Natural killer cell (primary cell): ENCODE measurements around the gene RGS6. TPM values are rescaled to one million over a fixed set of nuclear protein-coding genes. Genes with fewer than 3 reads are reported as not detected.

Experiments used
- ATAC-seq, 3 donors: fragments of 150-1000 bp in 2 of 3; fragments of 200-7000 bp in 1 of 3; cut with Tn5 transposase; 1 replicate in 1 of 3; 2 replicates in 2 of 3; pipeline ENCODE4 v1.10.0; 2021; ENCODE audit warnings: mild to moderate bottlenecking in 2 of 3, moderate library complexity in 2 of 3
- DNase-seq, 2 donors: peaks; one replicate each; pipeline versions ENCODE4 v3.0.0 to v3.0.0-alpha.2; 2013 to 2021; ENCODE audit warnings: mixed read lengths in 1 of 2
- H3K27ac ChIP-seq: one replicate; pipeline ENCODE4 v1.5.1; 2013; ENCODE audit warnings: mild to moderate bottlenecking, low read length
- H3K27me3 ChIP-seq: one replicate; pipeline ENCODE4 v1.6.1; 2013; ENCODE audit warnings: low read length; ENCODE audit not compliant: control insufficient read depth, insufficient read depth
- H3K36me3 ChIP-seq: one replicate; pipeline ENCODE4 v1.6.1; 2013; ENCODE audit warnings: low read length; ENCODE audit not compliant: control insufficient read depth, insufficient read depth
- H3K4me1 ChIP-seq: one replicate; pipeline ENCODE4 v1.6.1; 2013; ENCODE audit warnings: low read length; ENCODE audit not compliant: control insufficient read depth, insufficient read depth
- H3K4me3 ChIP-seq: one replicate; pipeline ENCODE4 v1.5.1; 2013; ENCODE audit warnings: low read length
- H3K9me3 ChIP-seq: one replicate; pipeline ENCODE4 v1.6.1; 2013; ENCODE audit warnings: low read length; ENCODE audit not compliant: control insufficient read depth, insufficient read depth
- H3K27ac Mint-ChIP-seq, 2 donors: one replicate each; pipeline ENCODE4 v1.8.0; 2022; ENCODE audit warnings: mild to moderate bottlenecking in 2 of 2, mixed read lengths in 2 of 2, moderate library complexity in 1 of 2
- H3K27me3 Mint-ChIP-seq, 2 donors: one replicate each; pipeline ENCODE4 v1.8.0; 2022; ENCODE audit warnings: low read depth in 2 of 2, mixed read lengths in 2 of 2
- H3K36me3 Mint-ChIP-seq: one replicate; pipeline ENCODE4 v1.8.0; 2022; ENCODE audit warnings: mixed read lengths
- H3K4me1 Mint-ChIP-seq, 2 donors: one replicate each; pipeline ENCODE4 v1.8.0; 2022; ENCODE audit warnings: mixed read lengths in 2 of 2
- H3K4me3 Mint-ChIP-seq: one replicate; pipeline ENCODE4 v1.8.0; 2022; ENCODE audit warnings: mild to moderate bottlenecking, moderate library complexity, mixed read lengths
- H3K9me3 Mint-ChIP-seq, 2 donors: one replicate each; pipeline ENCODE4 v1.8.0; 2022; ENCODE audit warnings: mixed read lengths in 2 of 2
- WGBS: methylation state at CpG from one replicate; pipeline ENCODE4 v1.1.7; 2013; ENCODE audit warnings: missing lambda C conversion rate; ENCODE audit not compliant: insufficient coverage; 5-methylcytosine and 5-hydroxymethylcytosine counted together
- intact Hi-C: fragments of 100-400 bp; cut with micrococcal nuclease; formaldehyde crosslinking; loops from one replicate; pipeline ENCODE4 v1.14.2; 2022
- total RNA-seq, 4 donors: library from RNA; stranded (reverse); fragments of 120-200 nt in 1 of 4; gene quantifications; one replicate each; pipeline versions ENCODE4 v1.2.3 to v1.2.4, GENCODE V29; 2013 to 2022
- TF ChIP-seq, protein P1 (sequence below): fragments of 200-600 bp; IDR thresholded peaks from one replicate; pipeline ENCODE4 v1.8.0; 2022; ENCODE audit warnings: antibody characterized with exemption

RGS6 gene
- total RNA-seq, 3 donors from 2014 or later (not counting 1 experiment from before 2014, with no cell fraction given), result 0.75 to 1.4 TPM; not detected in 1

DNA sequence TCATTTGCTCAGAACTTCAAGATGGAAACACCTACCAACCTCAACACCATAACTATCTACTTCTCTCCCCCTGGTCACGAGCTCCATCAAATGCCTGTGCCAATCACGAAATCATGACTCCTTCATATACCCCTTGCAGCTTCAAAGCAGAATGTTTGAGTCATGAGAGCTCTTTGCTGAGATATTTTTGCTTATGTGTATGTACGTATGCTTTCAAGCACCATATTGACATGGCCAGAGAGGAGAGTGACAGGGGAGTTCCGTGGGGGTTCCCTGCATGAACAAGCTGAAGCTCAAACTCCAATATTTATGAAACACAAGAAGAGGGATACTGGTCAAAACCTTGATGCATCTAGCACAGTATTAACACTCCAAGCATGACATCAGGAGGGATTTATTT is 587.3 kb downstream of the RGS6 start:
- peak; percentile 27 to 57 (median 31) for ATAC-seq
- Mint-ChIP-seq H3K36me3 (peaks cover 14% of the 10 kb centered on the region), H3K27me3 (peaks cover 30 to 38% of the 10 kb centered on the region in 2 donors), H3K4me1 (peaks cover 74 to 79% of the 10 kb centered on the region in 2 donors), H3K4me3 (peak overlapping the region; percentile 31), H3K27ac (peak overlapping the region; percentile 73 to 82), H3K9me3 (no peaks in the 10 kb centered on the region)
- Histone ChIP-seq H3K9me3 (no peaks in the 10 kb centered on the region), H3K36me3 (no peaks in the 10 kb centered on the region), H3K4me1 (peaks cover 59% of the 10 kb centered on the region), H3K27me3 (peaks cover 2% of the 10 kb centered on the region), H3K27ac (peak overlapping the region; percentile 72), H3K4me3 (no peak overlapping the region)
- intact Hi-C loops, result loop anchor here (2.0 kb wide), 4 partner anchors 13 to 75 kb away; no protein-coding TSS in a partner anchor
- 16% methylated on average over 3 of the region's 4 CpGs for WGBS
- TF ChIP-seq, protein P1, sequence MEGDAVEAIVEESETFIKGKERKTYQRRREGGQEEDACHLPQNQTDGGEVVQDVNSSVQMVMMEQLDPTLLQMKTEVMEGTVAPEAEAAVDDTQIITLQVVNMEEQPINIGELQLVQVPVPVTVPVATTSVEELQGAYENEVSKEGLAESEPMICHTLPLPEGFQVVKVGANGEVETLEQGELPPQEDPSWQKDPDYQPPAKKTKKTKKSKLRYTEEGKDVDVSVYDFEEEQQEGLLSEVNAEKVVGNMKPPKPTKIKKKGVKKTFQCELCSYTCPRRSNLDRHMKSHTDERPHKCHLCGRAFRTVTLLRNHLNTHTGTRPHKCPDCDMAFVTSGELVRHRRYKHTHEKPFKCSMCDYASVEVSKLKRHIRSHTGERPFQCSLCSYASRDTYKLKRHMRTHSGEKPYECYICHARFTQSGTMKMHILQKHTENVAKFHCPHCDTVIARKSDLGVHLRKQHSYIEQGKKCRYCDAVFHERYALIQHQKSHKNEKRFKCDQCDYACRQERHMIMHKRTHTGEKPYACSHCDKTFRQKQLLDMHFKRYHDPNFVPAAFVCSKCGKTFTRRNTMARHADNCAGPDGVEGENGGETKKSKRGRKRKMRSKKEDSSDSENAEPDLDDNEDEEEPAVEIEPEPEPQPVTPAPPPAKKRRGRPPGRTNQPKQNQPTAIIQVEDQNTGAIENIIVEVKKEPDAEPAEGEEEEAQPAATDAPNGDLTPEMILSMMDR, result no peak
- peak in 1 of 2 donors; percentile 53 for DNase-seq

DNA sequence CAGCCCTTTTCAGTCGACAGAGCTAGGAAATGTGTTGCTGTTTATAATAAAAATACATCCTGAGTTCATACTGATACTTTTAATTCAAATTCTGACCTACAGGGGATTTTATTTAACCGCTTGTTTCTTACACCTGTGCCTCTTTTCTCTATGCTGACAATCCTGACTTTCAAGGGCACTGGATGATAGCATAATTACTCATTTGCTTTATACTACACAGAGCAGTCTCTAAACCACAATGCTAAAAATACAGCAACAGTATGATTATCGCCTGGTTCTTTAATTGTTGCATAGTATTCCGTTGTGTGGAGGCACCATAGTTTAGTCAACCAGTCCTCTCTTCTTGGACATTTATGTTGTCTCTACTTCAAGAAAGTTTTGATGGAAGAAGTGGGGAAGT is 588.8 kb downstream of the RGS6 start:
- Mint-ChIP-seq H3K4me3 (peak overlapping the region; percentile 43), H3K36me3 (peaks cover 14% of the 10 kb centered on the region), H3K27me3 (peaks cover 40 to 53% of the 10 kb centered on the region in 2 donors), H3K27ac (peak overlapping the region in 1 of 2 donors; percentile 73), H3K4me1 (peaks cover 87 to 93% of the 10 kb centered on the region in 2 donors), H3K9me3 (no peaks in the 10 kb centered on the region)
- ATAC-seq, result no peak
- no peak overlapping the region for H3K27ac ChIP-seq
- TF ChIP-seq, protein P1, result no peak
- H3K36me3 ChIP-seq, result no peaks in the 10 kb centered on the region
- peaks cover 2% of the 10 kb centered on the region for H3K27me3 ChIP-seq
- no peaks in the 10 kb centered on the region for H3K9me3 ChIP-seq
- intact Hi-C loops, result no loop called here
- DNase-seq, result no peak
- WGBS, result 68% methylated on average over 2 of the region's 4 CpGs
- peaks cover 70% of the 10 kb centered on the region for H3K4me1 ChIP-seq
- H3K4me3 ChIP-seq, result no peak overlapping the region

DNA sequence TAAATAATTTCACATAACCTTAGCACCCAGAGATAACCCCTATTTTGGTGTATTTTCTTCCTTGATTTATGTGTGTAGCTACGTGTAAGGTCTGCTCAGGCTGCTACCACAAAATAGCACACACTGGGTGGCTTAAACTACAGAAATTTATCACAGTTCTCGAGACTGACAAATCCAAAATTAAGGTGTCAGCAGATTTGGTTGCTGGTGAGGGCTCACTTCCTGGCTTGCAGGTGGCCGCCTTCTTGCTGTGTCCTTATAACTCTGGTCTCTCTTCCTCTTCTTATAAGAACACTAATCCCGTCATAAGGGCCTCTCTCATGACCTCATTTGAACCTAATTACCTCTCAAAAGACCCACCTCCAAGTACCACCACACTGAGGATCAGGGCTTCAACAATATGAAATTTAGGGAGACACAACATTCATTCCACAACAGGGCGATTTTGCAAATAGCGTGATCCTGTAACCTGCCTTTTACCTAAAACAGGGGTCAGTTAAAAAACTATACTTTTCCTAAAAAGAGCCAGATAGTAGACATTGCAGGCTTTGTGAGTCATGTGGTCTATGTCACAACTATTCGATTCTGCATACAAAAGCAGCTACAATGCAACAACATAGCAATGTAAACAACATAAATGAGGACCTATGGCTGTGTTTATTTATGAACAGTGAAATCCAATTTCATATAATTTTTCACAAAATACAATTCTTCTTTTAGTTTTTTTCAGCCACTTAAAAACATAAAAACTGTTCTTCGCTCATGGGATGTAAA is 589.9 kb downstream of the RGS6 start:
- Mint-ChIP-seq H3K36me3 (peaks cover 14% of the 10 kb centered on the region), H3K27ac (peak overlapping the region in 1 of 2 donors; percentile 35), H3K27me3 (peaks cover 39 to 52% of the 10 kb centered on the region in 2 donors), H3K4me1 (peaks cover 79 to 84% of the 10 kb centered on the region in 2 donors), H3K4me3 (peak overlapping the region; percentile 52), H3K9me3 (no peaks in the 10 kb centered on the region)
- TF ChIP-seq, protein P1, result no peak
- H3K4me1 ChIP-seq, result peaks cover 61% of the 10 kb centered on the region
- ATAC-seq (no peak), DNase-seq (no peak)
- H3K27ac ChIP-seq, result no peak overlapping the region
- WGBS, result 52% methylated on average over 7 of the region's 8 CpGs
- no peaks in the 10 kb centered on the region for H3K36me3 ChIP-seq
- no peak overlapping the region for H3K4me3 ChIP-seq
- H3K27me3 ChIP-seq, result peaks cover 2% of the 10 kb centered on the region
- H3K9me3 ChIP-seq, result no peaks in the 10 kb centered on the region
- intact Hi-C loops, result no loop called here
